ENCODE data around the gene RPA3. TPM values are rescaled to one million over a fixed set of nuclear protein-coding genes. Genes with fewer than 3 reads are reported as not detected.

RPA3 gene
- total RNA-seq, 2 donors from 2014 or later: 44.9 to 53.3 TPM

DNA sequence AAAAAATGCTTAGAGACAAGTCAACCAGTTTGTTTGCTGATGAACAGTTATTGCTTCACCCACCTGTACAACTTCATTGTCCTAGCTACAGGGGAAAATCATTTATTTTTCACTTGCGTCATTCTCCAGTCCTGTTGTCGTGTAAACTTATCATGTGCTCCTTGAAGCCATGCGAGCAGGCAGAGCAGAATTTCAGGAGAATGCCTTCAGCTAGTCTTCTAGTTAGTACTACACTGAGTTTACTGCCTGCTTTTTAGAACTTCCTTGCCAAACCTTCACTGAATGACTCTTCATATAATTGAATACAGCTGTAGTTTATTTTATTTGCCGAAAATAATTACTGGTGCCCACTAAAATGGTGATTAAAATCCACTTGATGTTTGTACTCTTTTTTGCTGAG is 15.6 kb downstream of the RPA3 start:
- Histone ChIP-seq H3K27ac (no peak overlapping the region), H3K4me3 (no peak overlapping the region), H3K4me1 (no peaks in the 10 kb centered on the region), H3K27me3 (no peaks in the 10 kb centered on the region), H3K9me3 (no peaks in the 10 kb centered on the region), H3K36me3 (no peaks in the 10 kb centered on the region), H3K9ac (ENCODE audit: low read depth in 2 of 2, low read length in 2 of 2) (no peak overlapping the region)
- TF ChIP-seq, protein P1, sequence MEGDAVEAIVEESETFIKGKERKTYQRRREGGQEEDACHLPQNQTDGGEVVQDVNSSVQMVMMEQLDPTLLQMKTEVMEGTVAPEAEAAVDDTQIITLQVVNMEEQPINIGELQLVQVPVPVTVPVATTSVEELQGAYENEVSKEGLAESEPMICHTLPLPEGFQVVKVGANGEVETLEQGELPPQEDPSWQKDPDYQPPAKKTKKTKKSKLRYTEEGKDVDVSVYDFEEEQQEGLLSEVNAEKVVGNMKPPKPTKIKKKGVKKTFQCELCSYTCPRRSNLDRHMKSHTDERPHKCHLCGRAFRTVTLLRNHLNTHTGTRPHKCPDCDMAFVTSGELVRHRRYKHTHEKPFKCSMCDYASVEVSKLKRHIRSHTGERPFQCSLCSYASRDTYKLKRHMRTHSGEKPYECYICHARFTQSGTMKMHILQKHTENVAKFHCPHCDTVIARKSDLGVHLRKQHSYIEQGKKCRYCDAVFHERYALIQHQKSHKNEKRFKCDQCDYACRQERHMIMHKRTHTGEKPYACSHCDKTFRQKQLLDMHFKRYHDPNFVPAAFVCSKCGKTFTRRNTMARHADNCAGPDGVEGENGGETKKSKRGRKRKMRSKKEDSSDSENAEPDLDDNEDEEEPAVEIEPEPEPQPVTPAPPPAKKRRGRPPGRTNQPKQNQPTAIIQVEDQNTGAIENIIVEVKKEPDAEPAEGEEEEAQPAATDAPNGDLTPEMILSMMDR (IDR thresholded peaks at IDR 0.05): no peak
- no peak for DNase-seq
- intact Hi-C loops (cut with DNase I): no loop called here

DNA sequence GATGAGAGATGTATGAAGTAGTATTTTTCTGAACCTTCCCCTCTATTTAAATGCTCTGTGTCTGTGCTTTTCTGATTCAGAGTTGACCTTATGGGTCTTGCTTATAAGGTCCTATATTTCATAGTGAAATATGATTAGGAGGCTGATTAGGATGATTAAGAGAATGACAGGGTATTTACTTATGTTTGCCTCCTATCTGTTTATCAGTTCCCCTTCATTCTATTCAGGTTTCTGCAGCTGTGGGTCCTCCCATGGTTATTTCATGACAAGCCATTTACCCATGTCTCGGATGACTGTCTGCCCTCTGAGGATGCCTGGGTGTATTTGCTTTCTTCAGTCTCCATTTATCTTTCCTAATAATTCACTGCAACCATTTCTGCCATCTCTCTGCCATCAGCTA is 16.9 kb downstream of the RPA3 start:
- Histone ChIP-seq H3K27me3 (no peaks in the 10 kb centered on the region), H3K27ac (no peak overlapping the region), H3K9me3 (no peaks in the 10 kb centered on the region), H3K36me3 (no peaks in the 10 kb centered on the region), H3K9ac (ENCODE audit: low read depth in 2 of 2, low read length in 2 of 2) (no peak overlapping the region), H3K4me1 (no peaks in the 10 kb centered on the region), H3K4me3 (no peak overlapping the region)
- TF ChIP-seq, protein P1 (IDR thresholded peaks at IDR 0.05): no peak
- intact Hi-C loops (cut with DNase I): no loop called here
- DNase-seq: no peak

DNA sequence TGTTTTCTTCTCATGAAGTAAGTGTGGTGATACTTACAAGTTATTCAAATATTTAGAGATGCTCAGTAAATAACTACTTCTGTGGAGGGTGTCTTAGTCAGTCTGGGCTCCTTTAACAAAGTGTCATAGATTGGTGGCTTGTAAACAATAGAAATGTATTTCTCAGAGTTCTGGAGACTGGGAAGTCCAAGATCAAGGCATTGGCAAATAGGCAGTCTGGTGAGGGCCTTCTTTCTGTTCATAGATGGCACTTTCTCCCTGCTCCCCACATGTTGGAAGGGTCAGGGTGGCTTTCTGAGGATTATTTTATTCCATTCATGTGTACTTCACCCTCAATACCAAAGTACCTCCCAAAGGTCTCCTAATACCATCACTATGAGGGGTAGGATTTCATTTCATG is 18.4 kb downstream of the RPA3 start:
- Histone ChIP-seq H3K4me1 (no peaks in the 10 kb centered on the region), H3K27me3 (no peaks in the 10 kb centered on the region), H3K4me3 (no peak overlapping the region), H3K9ac (ENCODE audit: low read depth in 2 of 2, low read length in 2 of 2) (no peak overlapping the region), H3K36me3 (no peaks in the 10 kb centered on the region), H3K27ac (no peak overlapping the region), H3K9me3 (no peaks in the 10 kb centered on the region)
- intact Hi-C loops (cut with DNase I): no loop called here
- TF ChIP-seq, protein P1 (IDR thresholded peaks at IDR 0.05): no peak
- DNase-seq: no peak

DNA sequence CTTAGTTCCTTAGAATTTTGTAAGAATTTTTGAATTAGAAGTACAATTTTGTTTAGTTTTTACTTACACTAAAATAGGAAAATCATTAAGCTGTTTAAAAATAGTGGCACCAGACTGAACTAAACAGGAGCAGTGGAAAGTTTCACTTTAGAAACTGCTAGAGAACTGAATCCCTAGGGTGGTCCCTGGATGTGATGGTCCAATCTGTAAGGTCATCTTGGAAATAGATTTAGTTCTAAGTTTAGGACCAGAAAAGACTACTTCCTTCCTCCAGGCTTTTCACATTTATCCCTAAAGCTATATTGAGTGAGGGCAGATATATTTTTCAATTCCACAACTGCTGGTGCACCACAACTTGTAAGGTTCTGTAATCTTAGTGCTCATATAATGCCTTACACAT is 19.0 kb downstream of the RPA3 start:
- no peak overlapping the region for H3K4me3 ChIP-seq
- DNase-seq: no peak
- H3K36me3 ChIP-seq: no peaks in the 10 kb centered on the region
- intact Hi-C loops (cut with DNase I): no loop called here
- no peaks in the 10 kb centered on the region for H3K27me3 ChIP-seq
- TF ChIP-seq, protein P1 (IDR thresholded peaks at IDR 0.05): no peak
- no peaks in the 10 kb centered on the region for H3K9me3 ChIP-seq
- H3K4me1 ChIP-seq: no peaks in the 10 kb centered on the region
- H3K9ac ChIP-seq (ENCODE audit: low read depth in 2 of 2, low read length in 2 of 2): no peak overlapping the region
- no peak overlapping the region for H3K27ac ChIP-seq

DNA sequence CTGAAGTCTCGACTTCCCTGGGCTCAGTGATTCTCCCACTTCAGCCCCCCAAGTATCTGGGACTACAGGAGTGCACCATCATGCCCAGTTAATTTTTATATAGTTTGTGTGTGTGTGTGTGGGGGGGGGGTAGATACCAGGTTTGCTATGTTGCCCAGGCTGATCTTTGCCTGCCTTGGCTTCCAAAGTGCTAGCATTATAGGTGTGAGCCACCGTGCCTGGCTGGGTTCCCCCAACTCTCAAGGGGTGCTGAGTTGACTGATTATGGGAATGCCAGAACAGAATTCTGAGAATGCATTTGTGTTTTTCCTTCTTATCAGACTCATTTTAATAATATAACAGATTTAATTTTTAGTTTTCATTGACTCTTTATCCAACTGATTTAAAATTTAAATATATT is 19.5 kb downstream of the RPA3 start:
- intact Hi-C loops (cut with DNase I): no loop called here
- TF ChIP-seq, protein P1 (IDR thresholded peaks at IDR 0.05): no peak
- no peaks in the 10 kb centered on the region for H3K9me3 ChIP-seq
- no peaks in the 10 kb centered on the region for H3K27me3 ChIP-seq
- H3K36me3 ChIP-seq: no peaks in the 10 kb centered on the region
- DNase-seq: no peak
- H3K27ac ChIP-seq: no peak overlapping the region
- H3K4me1 ChIP-seq: no peaks in the 10 kb centered on the region
- H3K9ac ChIP-seq (ENCODE audit: low read depth in 2 of 2, low read length in 2 of 2): no peak overlapping the region
- H3K4me3 ChIP-seq: no peak overlapping the region

All from colonic mucosa (tissue), 4 donors.